Parathyroid adenoma (tissue), 2 donors: ENCODE data around the gene QSOX1.

Experiments
- H2AFZ ChIP-seq: fragments of 300-600 bp; sonication (generic); one replicate; pipeline ENCODE4 v1.7.0; 2017; ENCODE audit warnings: antibody characterized with exemption, mild to moderate bottlenecking
- H3K27ac ChIP-seq: fragments of 300-600 bp; sonication (generic); one replicate; pipeline ENCODE4 v1.7.0; 2017
- H3K27me3 ChIP-seq: fragments of 300-600 bp; sonication (generic); one replicate; pipeline ENCODE4 v1.7.0; 2017; ENCODE audit warnings: low read length; ENCODE audit not compliant: control insufficient read depth, insufficient read depth
- H3K36me3 ChIP-seq: fragments of 300-600 bp; sonication (generic); one replicate; pipeline ENCODE4 v1.7.0; 2017; ENCODE audit warnings: low read length; ENCODE audit not compliant: control insufficient read depth, insufficient read depth
- H3K4me1 ChIP-seq: fragments of 300-600 bp; sonication (generic); one replicate; pipeline ENCODE4 v1.7.0; 2017; ENCODE audit warnings: control low read depth
- H3K4me2 ChIP-seq: fragments of 300-600 bp; sonication (generic); one replicate; pipeline ENCODE4 v1.7.0; 2017; ENCODE audit warnings: low read length
- H3K4me3 ChIP-seq: fragments of 300-600 bp; sonication (generic); one replicate; pipeline ENCODE4 v1.7.0; 2017; ENCODE audit warnings: low read depth, low read length
- H3K79me2 ChIP-seq: fragments of 300-600 bp; sonication (generic); one replicate; pipeline ENCODE4 v1.7.0; 2017; ENCODE audit warnings: control low read depth
- H3K9ac ChIP-seq: fragments of 300-600 bp; sonication (generic); one replicate; pipeline ENCODE4 v1.7.0; 2017; ENCODE audit warnings: mild to moderate bottlenecking
- H3K9me3 ChIP-seq: fragments of 300-600 bp; sonication (generic); one replicate; pipeline ENCODE4 v1.7.0; 2017; ENCODE audit warnings: low read length; ENCODE audit not compliant: control insufficient read depth
- CTCF ChIP-seq: fragments of 300-600 bp; sonication (generic); IDR thresholded peaks from one replicate; pipeline ENCODE4 v1.7.0; 2017; ENCODE audit warnings: antibody characterized with exemption, mild to moderate bottlenecking
- donor health status: primary hyperparathyroidism.

QSOX1 gene

GRCh38 chr1:180208264-180208663 is 53.6 kb downstream of the QSOX1 start:
- Histone ChIP-seq H3K4me3 (no peak overlapping the region), H3K36me3 (no peaks in the 10 kb centered on the region)

GRCh38 chr1:180210008-180210620 is 55.4 kb downstream of the QSOX1 start:
- no peak overlapping the region for H3K27ac ChIP-seq
- no peak overlapping the region for H3K4me3 ChIP-seq
- no peaks in the 10 kb centered on the region for H3K79me2 ChIP-seq
- H3K9me3 ChIP-seq, result no peaks in the 10 kb centered on the region
- no peaks in the 10 kb centered on the region for H3K36me3 ChIP-seq
- H3K4me1 ChIP-seq, result no peaks in the 10 kb centered on the region
- no peak for TF ChIP-seq CTCF
- H3K4me2 ChIP-seq, result no peak overlapping the region
- no peaks in the 10 kb centered on the region for H3K27me3 ChIP-seq
- H2AFZ ChIP-seq, result no peak overlapping the region
- H3K9ac ChIP-seq, result no peak overlapping the region

More at GRCh38 chr1:180208264-180208663, 53.6 kb downstream of the QSOX1 start:
- Histone ChIP-seq H3K4me1 (no peaks in the 10 kb centered on the region), H3K9me3 (no peaks in the 10 kb centered on the region), H3K27me3 (no peaks in the 10 kb centered on the region), H3K27ac (no peak overlapping the region), H2AFZ (no peak overlapping the region), H3K4me2 (no peak overlapping the region), H3K79me2 (no peaks in the 10 kb centered on the region), H3K9ac (no peak overlapping the region)
- no peak for TF ChIP-seq CTCF

- H3K4me3 ChIP-seq, result no peak overlapping the region
- H3K4me1 ChIP-seq, result no peaks in the 10 kb centered on the region
- H3K9ac ChIP-seq, result no peak overlapping the region
- no peaks in the 10 kb centered on the region for H3K79me2 ChIP-seq
- no peaks in the 10 kb centered on the region for H3K9me3 ChIP-seq
- TF ChIP-seq CTCF, result no peak
- H3K27me3 ChIP-seq, result no peaks in the 10 kb centered on the region
- no peak overlapping the region for H3K4me2 ChIP-seq
- no peak overlapping the region for H3K27ac ChIP-seq
- H2AFZ ChIP-seq, result no peak overlapping the region
- no peaks in the 10 kb centered on the region for H3K36me3 ChIP-seq
Observed at GRCh38 chr1:180211156-180211859, 56.6 kb downstream of the QSOX1 start.

- Histone ChIP-seq H3K9ac (no peak overlapping the region), H3K27ac (no peak overlapping the region), H3K27me3 (no peaks in the 10 kb centered on the region), H3K9me3 (no peaks in the 10 kb centered on the region), H3K4me2 (no peak overlapping the region), H3K79me2 (no peaks in the 10 kb centered on the region), H3K4me1 (no peaks in the 10 kb centered on the region), H3K4me3 (no peak overlapping the region), H2AFZ (no peak overlapping the region), H3K36me3 (no peaks in the 10 kb centered on the region)
- TF ChIP-seq CTCF, result no peak
Observed at GRCh38 chr1:180211860-180212229, 57.2 kb downstream of the QSOX1 start.
